ENCODE data around the gene TSPEAR. TPM values are rescaled to one million over a fixed set of nuclear protein-coding genes. Genes with fewer than 3 reads are reported as not detected.
A peak's percentile ranks its signal among the peaks of the same experiment; 100 is the strongest.

The TSPEAR gene
- total and polyA plus RNA-seq, 9 of the 15 experiments (the other 6 are each of a cell fraction or from before 2014, with no cell fraction given) = not detected

DNA sequence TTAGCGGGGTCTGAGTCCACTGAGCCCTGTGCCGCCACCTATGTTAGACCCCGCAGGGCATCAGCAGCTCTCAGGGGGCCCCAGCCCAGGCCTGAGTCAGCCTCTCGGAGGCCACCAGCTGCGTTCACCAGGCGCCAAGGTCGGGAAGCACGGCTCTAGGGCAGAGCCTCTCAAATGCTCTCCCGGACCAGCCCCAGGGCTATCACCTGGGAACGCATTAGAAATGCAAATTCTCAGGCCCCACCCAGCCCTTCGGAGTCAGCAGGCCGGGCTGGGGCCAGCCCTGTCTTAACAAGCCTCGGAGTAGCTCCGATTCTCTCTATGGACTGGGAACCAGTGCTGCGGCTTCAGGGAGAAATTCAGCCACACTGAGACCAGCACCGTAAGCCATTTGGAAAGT, 37.2 kb upstream of the TSPEAR start (continued):
- no peak for TF ChIP-seq SMARCA4 (IDR thresholded peaks at IDR 0.05)

GRCh38 chr21:44742418-44743153, 31.2 kb upstream of the TSPEAR start:
- H3K9ac ChIP-seq (ENCODE audit: insufficient read depth in 1 of 2, low read depth in 2 of 2, low read length in 2 of 2) = no peak overlapping the region
- H3K36me3 ChIP-seq (ENCODE audit: control insufficient read depth, insufficient read depth, low read length) = no peaks in the 10 kb centered on the region
- intact Hi-C loops (cut with micrococcal nuclease) (loop anchor here (1.0 kb wide), 1 partner anchor 232 kb away; no protein-coding TSS in a partner anchor), in situ Hi-C loops (cut with MboI) (loop anchor here (5.0 kb wide), 1 partner anchor 225 kb away; no protein-coding TSS in a partner anchor)
- H4K20me1 ChIP-seq (replicated peaks; ENCODE audit: control insufficient read depth, insufficient read depth, low read length) = 0 out of 2 replicates have a peak, but pooled peaks cover 5% of the 10 kb centered on the region
- H3K27ac ChIP-seq (ENCODE audit: extremely low read depth, low read depth, low read length) = no peak overlapping the region
- H3K79me2 ChIP-seq (ENCODE audit: control insufficient read depth, insufficient read depth, low read length) = no peaks in the 10 kb centered on the region
- H3K9me1 ChIP-seq (ENCODE audit: control insufficient read depth, insufficient read depth, low read length) = no peaks in the 10 kb centered on the region
- ChIA-PET CTCF (ENCODE audit: low intra/inter-chr PET ratio) (interaction anchor here (0.6 to 1.3 kb wide), 5 partner anchors 69 to 238 kb away, joined by 3 to 5 read pairs (median 3); no protein-coding TSS in a partner anchor), POLR2A (interaction anchor here (0.5 to 1.7 kb wide), 6 partner anchors 11 to 226 kb away, joined by 3 to 5 read pairs (median 3); partner anchors contain the start of gene KRTAP12-4)
- H3K4me2 ChIP-seq (ENCODE audit: insufficient read depth, low read length) = no peak overlapping the region
- no peak overlapping the region for H3K4me3 ChIP-seq
- H2AFZ ChIP-seq (ENCODE audit: low read depth, low read length) = no peak overlapping the region
- WGBS (ENCODE audit: insufficient coverage, low coverage, missing lambda C conversion rate) = 0% methylated on average over 1 of the region's 1 CpG
- no peaks in the 10 kb centered on the region; the same call in 1 of the 2 replicates for H3K9me3 ChIP-seq (replicated peaks; ENCODE audit: control insufficient read depth, insufficient read depth, low read depth, low read length)
- no peaks in the 10 kb centered on the region for H3K4me1 ChIP-seq (replicated peaks in 1 of 2; ENCODE audit: control insufficient read depth in 2 of 2, insufficient read depth in 2 of 2, low read length in 2 of 2)
- DNase-seq (ENCODE audit: extremely low read depth in 1 of 4, low spot score in 3 of 4) (peak in 1 of 4 experiments; percentile 41), FAIRE-seq (no peak), ATAC-seq (0 out of 3 replicates have a peak, but pooled peaks have one; percentile 50)
- peaks cover 26 to 31% of the 10 kb centered on the region in 2 experiments for H3K27me3 ChIP-seq (ENCODE audit: control insufficient read depth in 2 of 2, insufficient read depth in 2 of 2, low read length in 2 of 2)
- BruUV-seq (replicated peaks) = no TSS peak
- TF ChIP-seq JUNB (CRISPR knock-in tag; conservative IDR thresholded peaks at IDR 0.05) (no peak), MLX (CRISPR knock-in tag; conservative IDR thresholded peaks at IDR 0.05) (no peak), ESRRB (CRISPR knock-in tag; IDR thresholded peaks at IDR 0.05; ENCODE audit: borderline replicate concordance) (no peak), ZNF143 (CRISPR knock-in tag; IDR thresholded peaks at IDR 0.05) (no peak), PYGO2 (tag; IDR thresholded peaks at IDR 0.05) (no peak), SLC30A9 (CRISPR knock-in tag; IDR thresholded peaks at IDR 0.05) (no peak), NCOA6 (IDR thresholded peaks at IDR 0.05) (no peak), NUFIP1 (IDR thresholded peaks at IDR 0.05; ENCODE audit: partially characterized antibody) (no peak), CEBPB (tag; IDR thresholded peaks at IDR 0.05) (no peak)
- TF ChIP-seq, protein P1, sequence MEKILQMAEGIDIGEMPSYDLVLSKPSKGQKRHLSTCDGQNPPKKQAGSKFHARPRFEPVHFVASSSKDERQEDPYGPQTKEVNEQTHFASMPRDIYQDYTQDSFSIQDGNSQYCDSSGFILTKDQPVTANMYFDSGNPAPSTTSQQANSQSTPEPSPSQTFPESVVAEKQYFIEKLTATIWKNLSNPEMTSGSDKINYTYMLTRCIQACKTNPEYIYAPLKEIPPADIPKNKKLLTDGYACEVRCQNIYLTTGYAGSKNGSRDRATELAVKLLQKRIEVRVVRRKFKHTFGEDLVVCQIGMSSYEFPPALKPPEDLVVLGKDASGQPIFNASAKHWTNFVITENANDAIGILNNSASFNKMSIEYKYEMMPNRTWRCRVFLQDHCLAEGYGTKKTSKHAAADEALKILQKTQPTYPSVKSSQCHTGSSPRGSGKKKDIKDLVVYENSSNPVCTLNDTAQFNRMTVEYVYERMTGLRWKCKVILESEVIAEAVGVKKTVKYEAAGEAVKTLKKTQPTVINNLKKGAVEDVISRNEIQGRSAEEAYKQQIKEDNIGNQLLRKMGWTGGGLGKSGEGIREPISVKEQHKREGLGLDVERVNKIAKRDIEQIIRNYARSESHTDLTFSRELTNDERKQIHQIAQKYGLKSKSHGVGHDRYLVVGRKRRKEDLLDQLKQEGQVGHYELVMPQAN (IDR thresholded peaks at IDR 0.05; ENCODE audit: borderline replicate concordance) = no peak
- TF ChIP-seq, protein P2, sequence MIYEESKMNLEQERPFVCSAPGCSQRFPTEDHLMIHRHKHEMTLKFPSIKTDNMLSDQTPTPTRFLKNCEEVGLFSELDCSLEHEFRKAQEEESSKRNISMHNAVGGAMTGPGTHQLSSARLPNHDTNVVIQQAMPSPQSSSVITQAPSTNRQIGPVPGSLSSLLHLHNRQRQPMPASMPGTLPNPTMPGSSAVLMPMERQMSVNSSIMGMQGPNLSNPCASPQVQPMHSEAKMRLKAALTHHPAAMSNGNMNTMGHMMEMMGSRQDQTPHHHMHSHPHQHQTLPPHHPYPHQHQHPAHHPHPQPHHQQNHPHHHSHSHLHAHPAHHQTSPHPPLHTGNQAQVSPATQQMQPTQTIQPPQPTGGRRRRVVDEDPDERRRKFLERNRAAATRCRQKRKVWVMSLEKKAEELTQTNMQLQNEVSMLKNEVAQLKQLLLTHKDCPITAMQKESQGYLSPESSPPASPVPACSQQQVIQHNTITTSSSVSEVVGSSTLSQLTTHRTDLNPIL (CRISPR knock-in tag; IDR thresholded peaks at IDR 0.05) = no peak
